22Rv1 (cell line): Measurements from ENCODE around the gene FIGLA.

Experiments
- H3K27ac ChIP-seq: fragments of 450-650 bp; 2 replicates; pipeline ENCODE4 v1.5.1; 2017
- CTCF ChIP-seq: fragments of 450-650 bp; IDR thresholded peaks from 2 replicates; pipeline ENCODE4 v1.5.1; 2017; ENCODE audit warnings: mild to moderate bottlenecking
- ZFX ChIP-seq: fragments of 450-650 bp; IDR thresholded peaks from 2 replicates; pipeline ENCODE4 v1.6.1; 2017; ENCODE audit warnings: antibody characterized with exemption, borderline replicate concordance

FIGLA gene

GRCh38 chr2:70759446-70759845 lies 31.0 kb downstream of the FIGLA start:
- no peak overlapping the region for H3K27ac ChIP-seq
- no peak for TF ChIP-seq ZFX
- no peak for TF ChIP-seq CTCF

DNA sequence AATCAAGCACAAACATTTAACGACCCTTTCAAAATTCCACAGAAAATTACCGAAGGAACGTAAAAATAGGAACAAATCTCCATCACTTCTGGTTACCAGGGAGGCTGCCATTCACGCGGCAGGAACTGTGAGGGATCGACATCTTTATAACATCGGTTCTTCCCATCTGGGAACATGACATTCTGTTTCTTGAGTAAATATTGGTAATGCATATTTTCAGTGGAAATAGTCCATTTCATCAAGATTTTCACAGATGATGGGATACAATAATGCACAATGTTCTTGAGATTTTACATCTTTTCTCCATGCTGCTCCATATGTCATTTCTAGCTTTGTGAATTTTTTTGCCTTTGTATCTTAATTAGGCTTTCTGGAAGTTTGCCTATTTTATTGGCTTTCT lies 32.5 kb downstream of the FIGLA start:
- H3K27ac ChIP-seq: no peak overlapping the region
- TF ChIP-seq ZFX (no peak), CTCF (no peak)

GRCh38 chr2:70757360-70757759 lies 33.1 kb downstream of the FIGLA start:
- TF ChIP-seq ZFX (no peak), CTCF (no peak)

GRCh38 chr2:70756128-70756527 lies 34.3 kb downstream of the FIGLA start:
- H3K27ac ChIP-seq: no peak overlapping the region
- TF ChIP-seq CTCF (no peak), ZFX (no peak)

More at GRCh38 chr2:70757360-70757759, 33.1 kb downstream of the FIGLA start:
- no peak overlapping the region for H3K27ac ChIP-seq

- TF ChIP-seq CTCF (no peak), ZFX (no peak)
- H3K27ac ChIP-seq: no peak overlapping the region
Observed at GRCh38 chr2:70753902-70754301, 36.5 kb downstream of the FIGLA start.

DNA sequence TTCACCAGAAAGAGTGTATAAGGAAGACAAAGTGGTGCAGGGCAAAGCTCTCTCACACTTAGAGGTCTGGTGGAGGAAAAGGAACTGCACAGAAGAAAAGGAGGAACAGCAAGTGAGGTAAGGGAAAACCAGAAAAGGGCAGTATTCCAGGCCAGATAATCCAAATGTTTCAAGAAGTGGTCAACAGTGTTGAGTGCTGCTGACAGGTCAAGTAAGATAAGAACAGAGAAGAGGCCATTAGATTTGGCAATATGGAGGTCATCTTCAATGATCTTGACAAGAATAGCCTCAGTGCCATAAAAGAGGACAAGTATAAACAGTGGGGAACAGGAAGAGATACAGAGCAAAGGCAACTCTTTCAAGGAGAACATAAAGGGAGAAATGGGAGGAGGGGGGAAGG lies 37.4 kb downstream of the FIGLA start:
- no peak overlapping the region for H3K27ac ChIP-seq
- TF ChIP-seq CTCF (no peak), ZFX (no peak)

DNA sequence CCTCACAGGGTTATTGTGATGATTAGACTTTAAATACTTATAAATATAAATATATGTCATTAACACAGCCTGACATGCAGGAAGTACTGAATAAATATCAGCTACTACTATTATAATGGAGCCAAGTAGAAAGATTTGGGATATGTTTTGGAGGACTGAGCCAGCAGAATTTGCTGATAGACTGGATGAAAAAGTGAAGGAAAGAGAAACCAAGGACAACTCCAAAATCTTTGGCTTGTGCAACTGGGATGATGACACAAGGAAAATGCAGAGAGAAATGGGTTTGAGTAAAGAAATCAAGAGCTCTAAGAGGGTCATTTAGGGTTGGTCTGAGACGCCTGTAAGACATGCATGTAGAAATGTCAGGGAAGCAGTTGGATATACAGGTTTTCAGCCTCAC lies 38.0 kb downstream of the FIGLA start:
- no peak overlapping the region for H3K27ac ChIP-seq
- TF ChIP-seq CTCF (no peak), ZFX (no peak)
